ENCODE measurements around the gene KHDRBS2.

The KHDRBS2 gene

GRCh38 chr6:62288974-62289373 lies 2.9 kb upstream of the KHDRBS2 start:
- in situ Hi-C loops (cut with HindIII; ENCODE audit: low sequenced_read_pairs), result no loop called here
- no peak for TF ChIP-seq CTCF (IDR thresholded peaks at IDR 0.05; ENCODE audit: low read depth, low read length, missing control alignments)
- no peak overlapping the region for H3K4me3 ChIP-seq (ENCODE audit: low read depth, low read length)
- DNase-seq (ENCODE audit: low read depth), result no peak

GRCh38 chr6:62288562-62288961 lies 2.5 kb upstream of the KHDRBS2 start:
- TF ChIP-seq CTCF (IDR thresholded peaks at IDR 0.05; ENCODE audit: low read depth, low read length, missing control alignments), result no peak
- no peak for DNase-seq (ENCODE audit: low read depth)
- in situ Hi-C loops (cut with HindIII; ENCODE audit: low sequenced_read_pairs), result no loop called here
- no peak overlapping the region for H3K4me3 ChIP-seq (ENCODE audit: low read depth, low read length)

GRCh38 chr6:62286470-62286843 lies 432 bp upstream of the KHDRBS2 start:
- DNase-seq (ENCODE audit: low read depth), result no peak
- in situ Hi-C loops (cut with HindIII; ENCODE audit: low sequenced_read_pairs), result no loop called here
- H3K4me3 ChIP-seq (ENCODE audit: low read depth, low read length), result peak overlapping the region; percentile 24
- no peak for TF ChIP-seq CTCF (IDR thresholded peaks at IDR 0.05; ENCODE audit: low read depth, low read length, missing control alignments)

- H3K4me3 ChIP-seq (ENCODE audit: low read depth, low read length), result no peak overlapping the region
- in situ Hi-C loops (cut with HindIII; ENCODE audit: low sequenced_read_pairs), result no loop called here
- no peak for TF ChIP-seq CTCF (IDR thresholded peaks at IDR 0.05; ENCODE audit: low read depth, low read length, missing control alignments)
- DNase-seq (ENCODE audit: low read depth), result no peak
These were observed 1.3 kb downstream of the KHDRBS2 start for GRCh38 chr6:62284725-62285124.

- no peak for DNase-seq (ENCODE audit: low read depth)
- TF ChIP-seq CTCF (IDR thresholded peaks at IDR 0.05; ENCODE audit: low read depth, low read length, missing control alignments), result peak; percentile 18
- H3K4me3 ChIP-seq (ENCODE audit: low read depth, low read length), result no peak overlapping the region
- in situ Hi-C loops (cut with HindIII; ENCODE audit: low sequenced_read_pairs), result no loop called here
These were observed 2.1 kb downstream of the KHDRBS2 start for GRCh38 chr6:62283796-62284411.

GRCh38 chr6:62283365-62283764 lies 2.7 kb downstream of the KHDRBS2 start:
- DNase-seq (ENCODE audit: low read depth), result no peak
- in situ Hi-C loops (cut with HindIII; ENCODE audit: low sequenced_read_pairs), result no loop called here
- TF ChIP-seq CTCF (IDR thresholded peaks at IDR 0.05; ENCODE audit: low read depth, low read length, missing control alignments), result no peak
- H3K4me3 ChIP-seq (ENCODE audit: low read depth, low read length), result no peak overlapping the region

All from astrocyte of the cerebellum (primary cell).